Activated CD4-positive, alpha-beta T cell treated with anti-CD3 and anti-CD28 coated beads, Interleukin-2, amount 50 U/mL, for 16 hours (primary cell): ENCODE results near the gene SLC13A1.
"Not testable (repeated sequence)": the region's sequence is repeated elsewhere in the genome, so short reads cannot be mapped to it uniquely, and the experiment has no call there.

Source experiments
- DNase-seq: peaks from one replicate; pipeline ENCODE4 v3.0.0-alpha.2; 2020

Gene SLC13A1

DNA sequence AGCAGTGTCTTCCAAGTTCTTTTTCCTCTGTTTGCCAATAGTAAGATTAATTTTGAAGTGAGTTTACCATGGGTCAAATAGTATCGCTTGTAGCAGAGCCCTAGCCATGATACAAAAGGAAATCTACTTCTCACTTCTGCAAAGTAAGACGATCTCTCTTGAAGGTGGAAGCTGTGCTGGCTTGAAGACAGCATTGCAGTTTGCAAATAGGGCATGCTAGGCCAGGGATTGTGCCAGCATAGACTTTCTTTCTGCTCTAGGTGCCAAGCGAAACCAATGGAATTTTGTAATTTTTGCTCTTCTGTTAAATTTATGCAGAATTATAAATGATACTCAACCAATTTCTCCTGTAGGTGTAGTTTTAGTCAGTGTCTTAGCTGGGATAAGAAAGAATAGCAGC, 74.5 kb downstream of the SLC13A1 start:
- no peak for DNase-seq

DNA sequence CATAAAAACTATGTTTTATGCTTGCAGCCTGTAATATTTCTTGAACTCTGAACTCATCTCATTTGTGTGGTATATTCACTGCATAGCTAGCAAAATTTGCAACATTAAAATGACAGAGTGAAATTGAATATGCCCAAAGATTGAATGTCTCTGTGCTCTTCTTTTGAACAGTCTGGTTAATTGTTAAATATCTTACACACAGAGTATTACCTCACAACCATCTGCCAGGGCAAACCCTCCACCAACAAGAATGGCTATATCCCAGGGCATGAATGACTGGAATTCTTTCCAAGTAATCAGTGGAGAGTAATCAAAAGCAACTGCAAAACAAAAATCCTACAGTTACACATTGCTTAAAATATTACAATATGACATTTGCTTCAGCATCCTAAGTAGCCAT, 76.9 kb downstream of the SLC13A1 start:
- DNase-seq: no peak

DNA sequence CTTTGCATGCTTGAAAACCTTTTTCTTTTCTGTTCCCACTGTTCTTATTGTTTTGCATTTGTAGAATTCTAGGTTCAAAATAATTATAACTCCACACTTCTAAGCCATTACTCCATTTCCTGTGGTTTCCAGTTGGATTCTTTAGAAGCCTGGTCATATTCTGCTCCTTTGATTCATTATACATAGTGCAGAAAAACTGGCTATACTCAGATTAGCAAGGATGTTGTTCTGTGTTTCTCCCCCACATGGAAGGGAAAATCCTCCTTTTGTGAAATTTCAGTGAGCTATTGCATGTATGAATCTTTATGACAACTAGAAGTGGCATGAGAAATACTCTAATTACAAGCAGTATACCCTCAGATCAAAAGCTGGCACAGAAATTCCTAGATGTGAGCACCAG, 79.5 kb downstream of the SLC13A1 start:
- DNase-seq: no peak

DNA sequence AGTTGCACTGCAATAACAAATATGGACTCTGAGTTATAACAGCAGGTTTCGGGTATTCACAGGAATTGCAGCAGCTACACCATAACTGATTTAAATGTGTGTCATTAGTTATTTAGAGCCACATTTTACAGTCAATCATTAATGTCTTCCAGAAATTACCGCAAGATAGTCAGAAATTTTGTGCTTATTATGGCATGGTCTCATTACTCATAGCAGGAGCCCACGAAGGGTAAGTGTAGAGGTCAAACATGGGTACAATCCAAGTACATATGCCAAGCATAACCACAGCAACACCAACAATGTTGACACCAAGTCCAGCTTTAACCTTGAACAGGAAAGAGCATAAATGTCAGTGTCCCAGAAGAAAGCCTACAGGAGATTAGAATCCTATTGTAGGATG, 84.4 kb downstream of the SLC13A1 start:
- DNase-seq: no peak

- DNase-seq: no peak
Observed at GRCh38 chr7:123114288-123114687, 85.5 kb downstream of the SLC13A1 start.

- DNase-seq: no peak
Observed at GRCh38 chr7:123112833-123113232, 86.9 kb downstream of the SLC13A1 start.

DNA sequence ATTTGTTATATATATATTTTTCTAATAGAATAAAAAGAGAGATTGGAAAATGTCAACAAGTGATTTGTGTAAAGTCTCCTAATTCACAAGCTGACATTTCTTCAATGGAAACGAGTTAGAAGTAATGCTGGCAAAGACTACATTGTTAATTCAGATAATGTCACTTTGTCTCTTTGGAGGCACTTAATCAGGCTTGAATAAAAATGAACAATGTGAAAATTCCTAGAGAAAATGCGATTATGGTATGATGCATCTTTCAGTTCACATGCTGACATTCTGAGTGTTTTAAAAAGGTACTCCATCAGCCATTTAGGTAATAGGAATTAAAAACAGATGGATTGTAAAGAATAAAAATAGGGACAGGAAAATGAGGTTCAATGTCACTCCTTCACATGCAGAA, 100.1 kb downstream of the SLC13A1 start:
- no peak for DNase-seq

GRCh38 chr7:123096976-123097375, 102.8 kb downstream of the SLC13A1 start:
- DNase-seq: no peak

- no peak for DNase-seq
Observed at GRCh38 chr7:123096434-123096833, 103.3 kb downstream of the SLC13A1 start.

DNA sequence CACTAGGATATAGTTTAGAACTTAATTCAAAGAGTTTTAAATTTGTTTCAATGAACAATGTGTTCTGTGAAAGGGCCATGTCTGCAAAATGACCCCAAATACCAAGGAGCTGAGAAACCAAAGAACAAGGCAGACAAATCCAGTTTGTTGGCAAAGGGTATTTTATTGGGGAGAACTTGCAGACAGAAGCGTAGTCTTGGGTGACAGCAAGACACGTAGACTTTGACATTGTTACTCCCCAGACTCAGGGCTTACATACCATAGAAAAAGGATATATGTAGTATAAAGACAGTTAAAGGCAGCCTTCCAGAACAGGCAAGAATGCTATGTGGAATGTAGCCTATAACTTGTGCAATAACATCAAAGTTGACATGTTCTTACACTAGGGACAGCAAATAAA, 109.3 kb downstream of the SLC13A1 start:
- DNase-seq: no peak

GRCh38 chr7:123086910-123087309, 112.9 kb downstream of the SLC13A1 start:
- not testable (repeated sequence) for DNase-seq

GRCh38 chr7:123084861-123085260, 114.9 kb downstream of the SLC13A1 start:
- not testable (repeated sequence) for DNase-seq

DNA sequence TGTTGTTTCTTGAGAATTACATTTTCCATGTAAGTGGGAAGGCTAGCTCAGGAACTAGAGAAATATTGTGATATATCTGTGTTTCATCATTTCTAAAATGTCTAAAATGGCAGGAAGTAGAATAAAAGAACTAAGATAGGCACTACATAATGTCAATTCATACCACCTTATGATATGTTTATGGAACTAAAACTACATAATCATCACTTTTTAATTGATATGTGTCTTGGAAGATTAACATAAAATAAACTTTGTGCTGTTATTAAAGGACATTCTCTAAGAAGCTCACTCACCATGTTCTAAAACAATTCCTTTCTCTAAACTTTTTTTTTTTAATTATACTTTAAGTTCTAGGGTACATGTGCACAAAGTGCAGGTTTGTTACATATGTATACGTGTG, 120.7 kb downstream of the SLC13A1 start:
- no peak for DNase-seq

DNA sequence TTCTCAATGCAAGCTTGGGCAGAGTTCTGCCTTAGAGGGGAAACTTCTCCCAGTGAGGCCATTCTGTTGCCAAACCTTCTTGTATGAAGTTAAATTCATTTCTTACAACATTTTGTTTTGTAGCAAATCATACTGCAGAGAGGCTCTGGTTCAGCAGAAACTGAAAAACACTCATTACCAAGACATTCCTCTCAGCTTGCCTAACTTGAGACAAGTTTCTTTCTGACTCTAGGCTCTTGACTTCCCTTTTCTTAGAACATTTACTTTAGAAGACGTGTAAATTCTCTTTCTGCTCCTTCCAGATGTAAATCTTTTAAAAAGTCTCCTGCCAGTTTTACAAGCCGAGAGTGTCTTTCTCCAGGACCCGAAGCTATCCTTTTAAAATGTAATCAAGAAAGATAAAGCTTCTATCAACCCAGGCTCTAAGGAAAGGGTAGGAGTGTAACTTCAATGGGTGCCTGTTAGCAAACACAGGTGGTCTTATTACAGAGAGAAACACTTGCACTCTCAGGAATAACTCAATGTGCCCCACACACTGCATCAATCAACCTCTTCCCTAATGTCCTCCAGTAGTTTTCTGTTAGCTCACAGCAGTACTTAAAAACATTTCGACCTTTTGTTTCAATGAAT, 123.8 kb downstream of the SLC13A1 start:
- no peak for DNase-seq

DNA sequence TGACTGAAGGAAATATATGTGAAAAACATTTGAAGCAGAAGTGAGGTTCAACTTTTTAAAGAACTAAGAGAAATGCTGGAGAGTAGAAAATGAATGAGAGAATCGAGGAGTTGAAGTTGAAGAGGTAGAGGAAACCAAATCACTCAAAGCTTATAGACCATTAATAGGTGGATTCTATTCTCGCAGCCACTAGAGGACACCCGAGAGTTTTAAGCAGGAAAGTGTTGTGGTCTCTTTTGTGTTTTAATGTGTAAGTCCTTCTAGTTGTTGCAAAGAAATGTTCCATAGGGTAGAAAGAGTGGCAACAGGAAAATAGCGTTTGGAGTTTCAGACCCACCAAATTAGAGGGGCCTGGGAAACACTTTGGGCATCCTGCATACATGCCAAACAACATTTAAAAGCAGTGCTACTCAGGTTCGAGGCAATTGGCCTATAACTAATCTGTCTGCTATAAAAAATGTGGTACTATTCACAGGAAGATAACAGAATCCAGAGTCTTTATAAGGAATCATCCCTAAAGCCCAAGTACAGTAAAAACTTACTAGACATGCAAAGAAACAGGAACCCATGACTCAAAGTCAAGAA, 129.0 kb downstream of the SLC13A1 start:
- DNase-seq: no peak

- no peak for DNase-seq
Observed at GRCh38 chr7:123067814-123068213, 132.0 kb downstream of the SLC13A1 start.
